ENCODE measurements around the gene LOC128125822.

Gene LOC128125822

GRCh38 chr6:63560801-63561287 is 11.4 kb upstream of the LOC128125822 start:
- H3K4me3 ChIP-seq (ENCODE audit: low read length) = no peak overlapping the region
- no peak overlapping the region for H3K4me2 ChIP-seq (ENCODE audit: low read length)
- no peak overlapping the region for H3K9ac ChIP-seq (ENCODE audit: low read length)
- H3K27ac ChIP-seq (ENCODE audit: low read length) = no peak overlapping the region
- no peak overlapping the region for H2AFZ ChIP-seq (ENCODE audit: low read depth, low read length)
- no peaks in the 10 kb centered on the region for H3K9me3 ChIP-seq (ENCODE audit: insufficient read depth, low read length)
- no peaks in the 10 kb centered on the region for H3K27me3 ChIP-seq (ENCODE audit: low read depth, low read length)
- H3K4me1 ChIP-seq (ENCODE audit: low read length) = peaks cover 13% of the 10 kb centered on the region
- TF ChIP-seq CTCF (IDR thresholded peaks at IDR 0.05; ENCODE audit: low read depth, low read length) = no peak
- TF ChIP-seq EZH2phosphoT487 (IDR thresholded peaks at IDR 0.05; ENCODE audit: low read depth) = no peak
- no peaks in the 10 kb centered on the region for H3K79me2 ChIP-seq (ENCODE audit: low read length)
- no peaks in the 10 kb centered on the region for H4K20me1 ChIP-seq (ENCODE audit: insufficient read depth, low read length)
- no peaks in the 10 kb centered on the region for H3K36me3 ChIP-seq (replicated peaks; ENCODE audit: low read depth, low read length)

DNA sequence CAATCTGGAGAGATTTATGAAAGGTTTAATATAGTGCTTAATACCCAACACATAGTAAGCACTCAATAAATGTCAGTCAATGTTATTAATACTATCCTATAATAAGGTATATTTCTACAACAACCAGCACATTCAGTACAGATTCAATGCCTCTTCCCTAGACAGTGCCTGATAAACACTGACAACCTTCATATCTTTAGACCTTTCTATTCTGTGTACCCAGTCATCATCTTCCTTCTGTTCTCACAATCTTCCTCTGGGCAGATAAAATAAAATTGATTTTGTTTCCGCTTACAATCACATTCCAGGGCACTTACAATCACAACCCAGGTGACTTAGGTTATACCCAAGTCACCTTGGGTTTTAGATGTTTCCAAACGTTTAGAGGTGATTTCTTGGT is 11.0 kb upstream of the LOC128125822 start:
- H3K4me1 ChIP-seq (ENCODE audit: low read length) = peaks cover 13% of the 10 kb centered on the region
- no peaks in the 10 kb centered on the region for H3K79me2 ChIP-seq (ENCODE audit: low read length)
- no peak overlapping the region for H3K4me3 ChIP-seq (ENCODE audit: low read length)
- no peak overlapping the region for H3K27ac ChIP-seq (ENCODE audit: low read length)
- no peak overlapping the region for H3K4me2 ChIP-seq (ENCODE audit: low read length)
- H3K27me3 ChIP-seq (ENCODE audit: low read depth, low read length) = no peaks in the 10 kb centered on the region
- TF ChIP-seq CTCF (IDR thresholded peaks at IDR 0.05; ENCODE audit: low read depth, low read length) (no peak), EZH2phosphoT487 (IDR thresholded peaks at IDR 0.05; ENCODE audit: low read depth) (no peak)
- H3K9ac ChIP-seq (ENCODE audit: low read length) = no peak overlapping the region
- no peaks in the 10 kb centered on the region for H4K20me1 ChIP-seq (ENCODE audit: insufficient read depth, low read length)
- no peaks in the 10 kb centered on the region for H3K36me3 ChIP-seq (replicated peaks; ENCODE audit: low read depth, low read length)
- H3K9me3 ChIP-seq (ENCODE audit: insufficient read depth, low read length) = no peaks in the 10 kb centered on the region
- H2AFZ ChIP-seq (ENCODE audit: low read depth, low read length) = no peak overlapping the region

DNA sequence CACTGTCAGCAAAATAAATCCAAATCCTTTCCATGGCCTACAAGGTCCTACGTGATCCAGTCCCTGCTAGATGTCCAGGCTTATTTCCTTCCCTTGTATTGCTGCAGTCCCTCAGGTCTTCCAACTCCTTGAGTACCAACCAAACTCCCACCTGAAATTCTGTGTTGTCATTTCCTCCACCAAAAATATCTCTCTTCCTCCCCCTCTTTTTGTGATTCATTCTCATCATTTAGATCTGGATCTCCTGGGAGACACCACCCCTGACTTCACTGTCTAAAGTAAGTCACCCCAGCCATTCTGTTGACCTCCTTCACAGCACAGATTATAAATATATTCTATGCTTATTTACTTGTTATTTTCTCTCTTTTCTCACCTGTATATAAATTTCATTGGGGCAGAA is 9.0 kb upstream of the LOC128125822 start:
- H3K4me1 ChIP-seq (ENCODE audit: low read length) = peaks cover 11% of the 10 kb centered on the region
- no peak overlapping the region for H3K4me3 ChIP-seq (ENCODE audit: low read length)
- H4K20me1 ChIP-seq (ENCODE audit: insufficient read depth, low read length) = no peaks in the 10 kb centered on the region
- H3K9me3 ChIP-seq (ENCODE audit: insufficient read depth, low read length) = no peaks in the 10 kb centered on the region
- no peak overlapping the region for H3K4me2 ChIP-seq (ENCODE audit: low read length)
- no peak for TF ChIP-seq EZH2phosphoT487 (IDR thresholded peaks at IDR 0.05; ENCODE audit: low read depth)
- TF ChIP-seq CTCF (IDR thresholded peaks at IDR 0.05; ENCODE audit: low read depth, low read length) = no peak
- H2AFZ ChIP-seq (ENCODE audit: low read depth, low read length) = no peak overlapping the region
- no peaks in the 10 kb centered on the region for H3K79me2 ChIP-seq (ENCODE audit: low read length)
- no peak overlapping the region for H3K27ac ChIP-seq (ENCODE audit: low read length)
- H3K27me3 ChIP-seq (ENCODE audit: low read depth, low read length) = no peaks in the 10 kb centered on the region
- no peaks in the 10 kb centered on the region for H3K36me3 ChIP-seq (replicated peaks; ENCODE audit: low read depth, low read length)
- no peak overlapping the region for H3K9ac ChIP-seq (ENCODE audit: low read length)

DNA sequence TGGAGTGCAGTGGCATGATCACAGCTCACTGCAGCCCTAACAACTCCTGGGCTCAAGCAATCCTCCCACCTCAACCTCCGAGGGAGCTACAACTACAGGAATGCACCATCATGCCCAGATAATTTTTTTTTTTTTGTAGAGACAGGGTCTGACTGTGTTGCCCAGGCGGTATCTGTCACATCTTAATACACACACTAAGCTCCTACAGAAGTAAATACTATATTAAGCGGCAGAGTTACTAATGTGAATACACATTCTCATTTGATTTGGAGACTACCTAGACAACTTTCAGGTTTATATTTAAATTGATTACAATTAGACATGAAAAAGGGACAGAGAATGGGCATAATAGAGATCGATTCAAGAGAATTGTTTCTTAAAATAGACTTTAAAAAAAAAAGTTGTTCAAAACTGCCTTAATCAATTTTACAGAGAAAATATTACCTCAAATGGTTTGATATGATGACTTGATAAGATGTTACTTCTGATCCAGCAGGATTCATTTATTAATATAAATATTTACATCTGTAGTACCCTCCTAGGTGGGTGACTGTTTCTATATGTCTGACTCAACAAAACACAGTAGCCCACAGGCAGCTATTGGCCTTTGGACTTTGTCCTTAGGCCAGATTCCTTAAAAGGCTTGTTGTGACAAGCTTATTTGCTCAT is 7.1 kb upstream of the LOC128125822 start:
- H3K36me3 ChIP-seq (replicated peaks; ENCODE audit: low read depth, low read length) = no peaks in the 10 kb centered on the region
- no peak overlapping the region for H3K27ac ChIP-seq (ENCODE audit: low read length)
- H3K4me3 ChIP-seq (ENCODE audit: low read length) = no peak overlapping the region
- H3K79me2 ChIP-seq (ENCODE audit: low read length) = no peaks in the 10 kb centered on the region
- no peaks in the 10 kb centered on the region for H3K4me1 ChIP-seq (ENCODE audit: low read length)
- TF ChIP-seq EZH2phosphoT487 (IDR thresholded peaks at IDR 0.05; ENCODE audit: low read depth) (no peak), CTCF (IDR thresholded peaks at IDR 0.05; ENCODE audit: low read depth, low read length) (no peak)
- no peaks in the 10 kb centered on the region for H4K20me1 ChIP-seq (ENCODE audit: insufficient read depth, low read length)
- no peaks in the 10 kb centered on the region for H3K27me3 ChIP-seq (ENCODE audit: low read depth, low read length)
- no peak overlapping the region for H3K9ac ChIP-seq (ENCODE audit: low read length)
- no peak overlapping the region for H3K4me2 ChIP-seq (ENCODE audit: low read length)
- no peaks in the 10 kb centered on the region for H3K9me3 ChIP-seq (ENCODE audit: insufficient read depth, low read length)
- no peak overlapping the region for H2AFZ ChIP-seq (ENCODE audit: low read depth, low read length)
